GM12872 (cell line): Measurements from ENCODE around the gene CNOT6.

ENCODE experiments used
- CTCF ChIP-seq: IDR thresholded peaks from 3 replicates; pipeline ENCODE4 v1.5.1; 2011; ENCODE audit warnings: low read depth, mild to moderate bottlenecking, low read length, moderate library complexity; ENCODE audit not compliant: insufficient read depth

CNOT6 gene

GRCh38 chr5:180620014-180620413 lies 125.8 kb downstream of the CNOT6 start:
- TF ChIP-seq CTCF, result no peak

- TF ChIP-seq CTCF, result no peak
These were observed 127.1 kb downstream of the CNOT6 start for GRCh38 chr5:180621311-180621710.

GRCh38 chr5:180622910-180623309 lies 128.7 kb downstream of the CNOT6 start:
- no peak for TF ChIP-seq CTCF

- TF ChIP-seq CTCF, result no peak
These were observed 129.2 kb downstream of the CNOT6 start for GRCh38 chr5:180623411-180623834.

GRCh38 chr5:180623844-180624243 lies 129.7 kb downstream of the CNOT6 start:
- no peak for TF ChIP-seq CTCF

GRCh38 chr5:180624587-180624986 lies 130.4 kb downstream of the CNOT6 start:
- TF ChIP-seq CTCF, result no peak

- no peak for TF ChIP-seq CTCF
These were observed 131.1 kb downstream of the CNOT6 start for GRCh38 chr5:180625125-180625790.
